GM19372 (cell line): ENCODE measurements around the gene ADAMTS8.

Source experiments
- ATAC-seq: cut with Tn5 transposase; IDR thresholded peaks from one replicate; pipeline ENCODE4 v1.9.1; 2021; ENCODE audit warnings: mild to moderate bottlenecking, low read depth, moderate library complexity; ENCODE audit not compliant: unreplicated experiment

Gene ADAMTS8

GRCh38 chr11:130421199-130421585 lies 7.2 kb downstream of the ADAMTS8 start:
- no peak for ATAC-seq

- no peak for ATAC-seq
Measured at GRCh38 chr11:130420478-130421198, 7.8 kb downstream of the ADAMTS8 start.

- no peak for ATAC-seq
Measured at GRCh38 chr11:130418756-130419155, 9.7 kb downstream of the ADAMTS8 start.

- no peak for ATAC-seq
Measured at GRCh38 chr11:130418210-130418609, 10.2 kb downstream of the ADAMTS8 start.

GRCh38 chr11:130416906-130417305 lies 11.5 kb downstream of the ADAMTS8 start:
- no peak for ATAC-seq

- no peak for ATAC-seq
Measured at GRCh38 chr11:130416530-130416882, 11.9 kb downstream of the ADAMTS8 start.

GRCh38 chr11:130415731-130416529 lies 12.5 kb downstream of the ADAMTS8 start:
- no peak for ATAC-seq

- ATAC-seq = no peak
Measured at GRCh38 chr11:130414107-130415080, 14.0 kb downstream of the ADAMTS8 start.

- no peak for ATAC-seq
Measured at GRCh38 chr11:130413405-130414106, 14.9 kb downstream of the ADAMTS8 start.

GRCh38 chr11:130411223-130411622 lies 17.2 kb downstream of the ADAMTS8 start:
- no peak for ATAC-seq

- ATAC-seq = no peak
Measured at GRCh38 chr11:130409594-130410388, 18.6 kb downstream of the ADAMTS8 start.

GRCh38 chr11:130408901-130409300 lies 19.5 kb downstream of the ADAMTS8 start:
- no peak for ATAC-seq

GRCh38 chr11:130408401-130408890 lies 20.0 kb downstream of the ADAMTS8 start:
- ATAC-seq = no peak

- no peak for ATAC-seq
Measured at GRCh38 chr11:130407978-130408377, 20.4 kb downstream of the ADAMTS8 start.

- no peak for ATAC-seq
Measured at GRCh38 chr11:130405428-130405827, 23.0 kb downstream of the ADAMTS8 start.

GRCh38 chr11:130404727-130405126 lies 23.7 kb downstream of the ADAMTS8 start:
- no peak for ATAC-seq

- ATAC-seq = no peak
Measured at GRCh38 chr11:130403967-130404366, 24.4 kb downstream of the ADAMTS8 start.

- ATAC-seq = no peak
Measured at GRCh38 chr11:130403271-130403804, 25.1 kb downstream of the ADAMTS8 start.

GRCh38 chr11:130402570-130402969 lies 25.8 kb downstream of the ADAMTS8 start:
- no peak for ATAC-seq
